Inferior parietal cortex (tissue), 1 donor: ENCODE measurements around the gene ILDR1.

Experiments
- DNase-seq: peaks from one replicate; pipeline ENCODE4 v3.0.0-alpha.2; 2016; ENCODE audit errors: extremely low spot score

The ILDR1 gene

GRCh38 chr3:122019493-122019892 lies 2.6 kb downstream of the ILDR1 start:
- no peak for DNase-seq

GRCh38 chr3:122014741-122015140 lies 7.3 kb downstream of the ILDR1 start:
- DNase-seq, result no peak

- no peak for DNase-seq
Observed at GRCh38 chr3:122013448-122013925, 8.6 kb downstream of the ILDR1 start.

GRCh38 chr3:122012821-122013220 lies 9.2 kb downstream of the ILDR1 start:
- DNase-seq, result no peak

GRCh38 chr3:122011396-122011795 lies 10.7 kb downstream of the ILDR1 start:
- DNase-seq, result no peak

GRCh38 chr3:122010506-122010905 lies 11.5 kb downstream of the ILDR1 start:
- no peak for DNase-seq

- no peak for DNase-seq
Observed at GRCh38 chr3:122008166-122008565, 13.9 kb downstream of the ILDR1 start.

- DNase-seq, result no peak
Observed at GRCh38 chr3:122006267-122006666, 15.8 kb downstream of the ILDR1 start.

GRCh38 chr3:122004991-122005565 lies 17.0 kb downstream of the ILDR1 start:
- DNase-seq, result no peak

- no peak for DNase-seq
Observed at GRCh38 chr3:122004107-122004506, 17.9 kb downstream of the ILDR1 start.

- no peak for DNase-seq
Observed at GRCh38 chr3:122003606-122004005, 18.4 kb downstream of the ILDR1 start.

GRCh38 chr3:122003112-122003511 lies 18.9 kb downstream of the ILDR1 start:
- no peak for DNase-seq

- DNase-seq, result no peak
Observed at GRCh38 chr3:122002611-122003010, 19.4 kb downstream of the ILDR1 start.

GRCh38 chr3:122001892-122002291 lies 20.2 kb downstream of the ILDR1 start:
- no peak for DNase-seq

GRCh38 chr3:122000936-122001605 lies 21.0 kb downstream of the ILDR1 start:
- DNase-seq, result no peak

- DNase-seq, result no peak
Observed at GRCh38 chr3:121999931-122000330, 22.1 kb downstream of the ILDR1 start.

- DNase-seq, result no peak
Observed at GRCh38 chr3:121998611-121999473, 23.2 kb downstream of the ILDR1 start.

- no peak for DNase-seq
Observed at GRCh38 chr3:121998030-121998580, 23.9 kb downstream of the ILDR1 start.

GRCh38 chr3:121997372-121997771 lies 24.7 kb downstream of the ILDR1 start:
- DNase-seq, result no peak

- DNase-seq, result no peak
Observed at GRCh38 chr3:121996441-121996840, 25.6 kb downstream of the ILDR1 start.

- peak; percentile 8 for DNase-seq
Observed at GRCh38 chr3:121995161-121996137, 26.6 kb downstream of the ILDR1 start.
